Upper lobe of left lung (tissue), 4 donors: ENCODE measurements around the gene CD82.

ENCODE experiments used
- CTCF ChIP-seq, 6 experiments: fragments of 450-650 bp in 4 of 6; fragments of 200-600 bp in 2 of 6; sonication (generic) in 2 of 6; IDR thresholded peaks; one replicate each; pipeline ENCODE4 v1.5.1; 2016 to 2019; ENCODE audit warnings: antibody characterized with exemption in 6 of 6
- EP300 ChIP-seq, 4 donors: sonication (generic); formaldehyde crosslinking; IDR thresholded peaks; one replicate each; pipeline ENCODE4 v1.5.1; 2017; ENCODE audit warnings: antibody characterized with exemption in 4 of 4, control low read depth in 2 of 4
- POLR2A ChIP-seq, 4 donors: fragments of 450-650 bp; IDR thresholded peaks; one replicate each; pipeline ENCODE4 v1.5.1; 2016 to 2017; ENCODE audit warnings: antibody characterized with exemption in 4 of 4, mild to moderate bottlenecking in 2 of 4
- POLR2AphosphoS5 ChIP-seq, 2 donors: sonication (generic); formaldehyde crosslinking; IDR thresholded peaks; one replicate each; pipeline ENCODE4 v1.5.1; 2017; ENCODE audit warnings: antibody characterized with exemption in 2 of 2

GRCh38 chr11:44645827-44646226, 80.4 kb downstream of the CD82 start:
- TF ChIP-seq POLR2A (IDR thresholded peaks at IDR 0.05) (no peak), CTCF (IDR thresholded peaks at IDR 0.05) (no peak), POLR2AphosphoS5 (IDR thresholded peaks at IDR 0.05) (no peak), EP300 (IDR thresholded peaks at IDR 0.05) (no peak)
